SU-DHL-6 (cell line): ENCODE results near the gene MESD.

ENCODE experiments used
- H2AFZ ChIP-seq: fragments of 200-600 bp; sonication (generic); 2 replicates; pipeline ENCODE4 v1.6.1; 2014; ENCODE audit warnings: low read depth, mild to moderate bottlenecking, moderate library complexity, mixed read lengths, antibody characterized with exemption, low read length; ENCODE audit not compliant: severe bottlenecking
- H3F3A ChIP-seq: fragments of 200-600 bp; shearing (Covaris generic); 2 replicates; pipeline ENCODE4 v1.6.0; 2016; ENCODE audit warnings: antibody characterized with exemption, mild to moderate bottlenecking; ENCODE audit not compliant: insufficient read depth
- H3K27ac ChIP-seq: fragments of 200-600 bp; sonication (generic); 2 replicates; pipeline ENCODE4 v1.5.1; 2016; ENCODE audit warnings: low read depth, mild to moderate bottlenecking, low read length, moderate library complexity, mixed read lengths
- H3K27me3 ChIP-seq: fragments of 200-600 bp; sonication (generic), shearing (Covaris generic); 2 replicates; pipeline ENCODE4 v1.6.0; 2014; ENCODE audit warnings: mild to moderate bottlenecking, low read length
- H3K36me3 ChIP-seq: fragments of 200-600 bp; sonication (generic); 2 replicates; pipeline ENCODE4 v1.6.1; 2014; ENCODE audit warnings: mild to moderate bottlenecking, low read length, mixed read lengths
- H3K4me2 ChIP-seq: fragments of 300-600, 200-600 bp; shearing (Covaris generic), sonication (generic); 2 replicates; pipeline ENCODE4 v1.6.0; 2014; ENCODE audit warnings: low read length, low read depth, mild to moderate bottlenecking; ENCODE audit not compliant: poor library complexity, severe bottlenecking
- H3K4me3 ChIP-seq: fragments of 200-600 bp; sonication (generic); 2 replicates; pipeline ENCODE4 v1.5.1; 2014; ENCODE audit warnings: antibody characterized with exemption, low read length, mild to moderate bottlenecking, mixed read lengths; ENCODE audit not compliant: insufficient read depth, poor library complexity, severe bottlenecking
- H3K79me2 ChIP-seq: fragments of 200-600 bp; sonication (generic); 2 replicates; pipeline ENCODE4 v1.6.1; 2014; ENCODE audit warnings: mild to moderate bottlenecking, low read length, moderate library complexity; ENCODE audit not compliant: insufficient read depth
- H3K9ac ChIP-seq: fragments of 200-600 bp; sonication (generic); 2 replicates; pipeline ENCODE4 v1.7.0; 2014; ENCODE audit warnings: mild to moderate bottlenecking, low read length
- H3K9me2 ChIP-seq: fragments of 200-600 bp; sonication (generic); replicated peaks from 2 replicates; pipeline ENCODE4 v1.6.1; 2014; ENCODE audit warnings: low read length; ENCODE audit not compliant: insufficient read depth
- H3K9me3 ChIP-seq: fragments of 200-600 bp; sonication (generic); 2 replicates; pipeline ENCODE4 v1.6.1; 2014; ENCODE audit warnings: low read length, mixed read lengths; ENCODE audit not compliant: insufficient read depth
- H4K20me1 ChIP-seq: fragments of 200-600 bp; sonication (generic); 2 replicates; pipeline ENCODE4 v1.6.1; 2014; ENCODE audit warnings: low read depth, mild to moderate bottlenecking, antibody characterized with exemption, low read length, moderate library complexity, mixed read lengths
- EZH2phosphoT487 ChIP-seq: fragments of 200-600 bp; sonication (generic), shearing (Covaris generic); conservative IDR thresholded peaks from 2 replicates; pipeline ENCODE4 v1.6.1; 2018; ENCODE audit warnings: mild to moderate bottlenecking, antibody characterized with exemption, low read length, moderate library complexity, mixed read lengths
- TF ChIP-seq, protein P1 (sequence below): fragments of 200-600 bp; sonication (generic); IDR thresholded peaks from one replicate; pipeline ENCODE4 v1.5.1; 2017; ENCODE audit warnings: antibody characterized with exemption, mild to moderate bottlenecking, low read length, moderate library complexity; ENCODE audit not compliant: insufficient read depth, poor library complexity, severe bottlenecking

Gene MESD

GRCh38 chr15:80997692-80998091 is 8.1 kb upstream of the MESD start:
- Histone ChIP-seq H3K4me3 (no peak overlapping the region), H3K9ac (no peak overlapping the region), H4K20me1 (no peaks in the 10 kb centered on the region), H3F3A (peaks cover 23% of the 10 kb centered on the region), H3K36me3 (no peaks in the 10 kb centered on the region), H3K27ac (no peak overlapping the region), H3K27me3 (no peaks in the 10 kb centered on the region), H3K9me2 (no peaks in the 10 kb centered on the region), H3K79me2 (peaks cover 11% of the 10 kb centered on the region), H3K4me2 (no peak overlapping the region), H2AFZ (no peak overlapping the region), H3K9me3 (no peaks in the 10 kb centered on the region)
- TF ChIP-seq EZH2phosphoT487 = no peak
- TF ChIP-seq, protein P1, sequence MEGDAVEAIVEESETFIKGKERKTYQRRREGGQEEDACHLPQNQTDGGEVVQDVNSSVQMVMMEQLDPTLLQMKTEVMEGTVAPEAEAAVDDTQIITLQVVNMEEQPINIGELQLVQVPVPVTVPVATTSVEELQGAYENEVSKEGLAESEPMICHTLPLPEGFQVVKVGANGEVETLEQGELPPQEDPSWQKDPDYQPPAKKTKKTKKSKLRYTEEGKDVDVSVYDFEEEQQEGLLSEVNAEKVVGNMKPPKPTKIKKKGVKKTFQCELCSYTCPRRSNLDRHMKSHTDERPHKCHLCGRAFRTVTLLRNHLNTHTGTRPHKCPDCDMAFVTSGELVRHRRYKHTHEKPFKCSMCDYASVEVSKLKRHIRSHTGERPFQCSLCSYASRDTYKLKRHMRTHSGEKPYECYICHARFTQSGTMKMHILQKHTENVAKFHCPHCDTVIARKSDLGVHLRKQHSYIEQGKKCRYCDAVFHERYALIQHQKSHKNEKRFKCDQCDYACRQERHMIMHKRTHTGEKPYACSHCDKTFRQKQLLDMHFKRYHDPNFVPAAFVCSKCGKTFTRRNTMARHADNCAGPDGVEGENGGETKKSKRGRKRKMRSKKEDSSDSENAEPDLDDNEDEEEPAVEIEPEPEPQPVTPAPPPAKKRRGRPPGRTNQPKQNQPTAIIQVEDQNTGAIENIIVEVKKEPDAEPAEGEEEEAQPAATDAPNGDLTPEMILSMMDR = no peak

DNA sequence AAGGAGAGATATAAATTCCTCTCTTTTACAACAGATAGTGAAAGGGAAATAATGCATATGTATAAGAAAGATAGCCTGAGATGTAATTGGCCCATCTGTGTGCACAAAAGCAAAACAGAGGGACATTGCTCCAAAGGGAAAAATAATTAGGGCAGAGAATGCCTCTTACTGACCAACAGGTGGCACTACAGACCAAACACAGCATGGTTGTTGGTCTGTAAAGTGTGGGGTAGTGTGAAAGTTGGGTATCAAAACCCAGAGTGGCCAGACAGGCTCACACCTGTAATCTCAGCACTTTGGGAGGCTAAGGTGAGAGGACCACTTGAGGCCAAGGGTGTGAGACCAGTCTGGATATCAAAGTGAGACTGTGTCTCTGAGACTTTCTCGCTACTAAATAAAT is 6.6 kb upstream of the MESD start:
- no peaks in the 10 kb centered on the region for H3K36me3 ChIP-seq
- H3K9ac ChIP-seq = no peak overlapping the region
- no peak overlapping the region for H3K27ac ChIP-seq
- TF ChIP-seq EZH2phosphoT487 = no peak
- TF ChIP-seq, protein P1 = peak; percentile 32
- H3K9me3 ChIP-seq = no peaks in the 10 kb centered on the region
- H3K4me2 ChIP-seq = no peak overlapping the region
- H3F3A ChIP-seq = peaks cover 23% of the 10 kb centered on the region
- H4K20me1 ChIP-seq = no peaks in the 10 kb centered on the region
- H3K27me3 ChIP-seq = no peaks in the 10 kb centered on the region
- no peak overlapping the region for H3K4me3 ChIP-seq
- H3K79me2 ChIP-seq = no peaks in the 10 kb centered on the region
- H3K9me2 ChIP-seq = no peaks in the 10 kb centered on the region
- H2AFZ ChIP-seq = no peak overlapping the region

- no peaks in the 10 kb centered on the region for H4K20me1 ChIP-seq
- no peak overlapping the region for H3K4me3 ChIP-seq
- no peaks in the 10 kb centered on the region for H3K9me3 ChIP-seq
- peaks cover 11% of the 10 kb centered on the region for H3F3A ChIP-seq
- H2AFZ ChIP-seq = no peak overlapping the region
- TF ChIP-seq EZH2phosphoT487 = no peak
- TF ChIP-seq, protein P1 = no peak
- H3K4me2 ChIP-seq = no peak overlapping the region
- H3K9me2 ChIP-seq = no peaks in the 10 kb centered on the region
- H3K27ac ChIP-seq = no peak overlapping the region
- no peak overlapping the region for H3K9ac ChIP-seq
- H3K27me3 ChIP-seq = no peaks in the 10 kb centered on the region
- H3K79me2 ChIP-seq = peaks cover 20% of the 10 kb centered on the region
- H3K36me3 ChIP-seq = no peaks in the 10 kb centered on the region
Measured at GRCh38 chr15:80992441-80992840, 2.8 kb upstream of the MESD start.

DNA sequence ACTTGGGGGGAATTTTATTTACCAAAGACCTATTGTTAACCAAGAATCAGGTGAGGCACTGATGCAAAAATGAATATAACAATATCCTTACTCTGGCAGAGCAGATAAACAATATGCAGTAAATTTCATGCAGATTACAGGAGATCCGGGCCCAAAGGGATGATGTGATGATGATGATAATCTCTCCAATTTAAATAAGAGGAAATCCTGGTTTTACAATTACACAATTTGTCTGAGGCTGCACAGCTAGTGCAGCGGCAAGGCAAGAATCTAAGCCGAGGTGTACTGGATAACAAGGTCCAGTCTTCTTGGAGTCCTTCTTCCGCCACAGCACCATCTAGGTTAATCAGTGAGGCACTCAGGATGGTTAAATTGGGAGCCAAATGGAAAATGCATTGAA is 2.4 kb upstream of the MESD start:
- Histone ChIP-seq H3K27ac (no peak overlapping the region), H3K79me2 (peaks cover 25% of the 10 kb centered on the region), H3K4me3 (no peak overlapping the region), H3K9me3 (no peaks in the 10 kb centered on the region), H2AFZ (no peak overlapping the region), H3K9me2 (no peaks in the 10 kb centered on the region), H3K27me3 (no peaks in the 10 kb centered on the region), H3K9ac (no peak overlapping the region), H3F3A (peaks cover 11% of the 10 kb centered on the region), H4K20me1 (no peaks in the 10 kb centered on the region), H3K4me2 (no peak overlapping the region), H3K36me3 (no peaks in the 10 kb centered on the region)
- TF ChIP-seq EZH2phosphoT487 = no peak
- TF ChIP-seq, protein P1 = no peak
